BE2C (cell line): ENCODE results near the gene NDUFA8.

Source experiments
- DNase-seq: peaks from one replicate; pipeline ENCODE4 v3.0.0-alpha.2; 2020
- H3K27me3 ChIP-seq: fragments of 250-450 bp; sonication (Bioruptor Pico); 2 replicates; pipeline ENCODE4 v1.5.1; 2020; ENCODE audit warnings: mild to moderate bottlenecking
- H3K36me3 ChIP-seq: fragments of 250-450 bp; sonication (Bioruptor Pico); 2 replicates; pipeline ENCODE4 v1.5.1; 2020; ENCODE audit warnings: mild to moderate bottlenecking
- H3K4me1 ChIP-seq: fragments of 250-450 bp; sonication (Bioruptor Pico); 2 replicates; pipeline ENCODE4 v1.5.1; 2020
- H3K4me3 ChIP-seq: 2 replicates; pipeline ENCODE4 v1.5.1; 2011; ENCODE audit warnings: low read depth, low read length
- H3K9me3 ChIP-seq: fragments of 250-450 bp; sonication (Bioruptor Pico); 2 replicates; pipeline ENCODE4 v1.5.1; 2020
- TF ChIP-seq, protein P1 (sequence below): IDR thresholded peaks from 2 replicates; pipeline ENCODE4 v1.5.1; 2012; ENCODE audit warnings: mild to moderate bottlenecking, low read depth, low read length

NDUFA8 gene

DNA sequence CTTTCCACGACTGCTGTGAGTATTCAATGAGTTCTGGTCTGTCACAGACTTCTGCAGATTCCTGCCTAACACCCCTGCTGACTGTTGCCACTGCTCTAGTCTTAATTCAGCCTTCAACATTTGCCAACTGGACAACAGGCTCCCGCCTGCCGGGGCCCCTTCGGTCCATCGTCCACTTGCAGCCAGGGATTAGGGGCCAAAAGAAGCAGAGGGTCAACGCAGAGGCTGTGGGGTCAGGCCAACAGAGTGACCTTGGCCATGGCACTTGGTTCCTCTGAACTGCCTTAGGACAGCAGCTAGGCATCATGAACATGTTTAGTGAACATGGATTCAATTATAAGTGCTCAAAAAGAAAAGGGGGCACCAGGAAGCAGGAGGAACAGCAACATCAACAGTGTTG, 28.8 kb upstream of the NDUFA8 start:
- Histone ChIP-seq H3K27me3 (no peaks in the 10 kb centered on the region), H3K36me3 (no peaks in the 10 kb centered on the region), H3K4me3 (no peak overlapping the region), H3K9me3 (no peaks in the 10 kb centered on the region), H3K4me1 (no peaks in the 10 kb centered on the region)
- TF ChIP-seq, protein P1, sequence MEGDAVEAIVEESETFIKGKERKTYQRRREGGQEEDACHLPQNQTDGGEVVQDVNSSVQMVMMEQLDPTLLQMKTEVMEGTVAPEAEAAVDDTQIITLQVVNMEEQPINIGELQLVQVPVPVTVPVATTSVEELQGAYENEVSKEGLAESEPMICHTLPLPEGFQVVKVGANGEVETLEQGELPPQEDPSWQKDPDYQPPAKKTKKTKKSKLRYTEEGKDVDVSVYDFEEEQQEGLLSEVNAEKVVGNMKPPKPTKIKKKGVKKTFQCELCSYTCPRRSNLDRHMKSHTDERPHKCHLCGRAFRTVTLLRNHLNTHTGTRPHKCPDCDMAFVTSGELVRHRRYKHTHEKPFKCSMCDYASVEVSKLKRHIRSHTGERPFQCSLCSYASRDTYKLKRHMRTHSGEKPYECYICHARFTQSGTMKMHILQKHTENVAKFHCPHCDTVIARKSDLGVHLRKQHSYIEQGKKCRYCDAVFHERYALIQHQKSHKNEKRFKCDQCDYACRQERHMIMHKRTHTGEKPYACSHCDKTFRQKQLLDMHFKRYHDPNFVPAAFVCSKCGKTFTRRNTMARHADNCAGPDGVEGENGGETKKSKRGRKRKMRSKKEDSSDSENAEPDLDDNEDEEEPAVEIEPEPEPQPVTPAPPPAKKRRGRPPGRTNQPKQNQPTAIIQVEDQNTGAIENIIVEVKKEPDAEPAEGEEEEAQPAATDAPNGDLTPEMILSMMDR = no peak
- DNase-seq = no peak

DNA sequence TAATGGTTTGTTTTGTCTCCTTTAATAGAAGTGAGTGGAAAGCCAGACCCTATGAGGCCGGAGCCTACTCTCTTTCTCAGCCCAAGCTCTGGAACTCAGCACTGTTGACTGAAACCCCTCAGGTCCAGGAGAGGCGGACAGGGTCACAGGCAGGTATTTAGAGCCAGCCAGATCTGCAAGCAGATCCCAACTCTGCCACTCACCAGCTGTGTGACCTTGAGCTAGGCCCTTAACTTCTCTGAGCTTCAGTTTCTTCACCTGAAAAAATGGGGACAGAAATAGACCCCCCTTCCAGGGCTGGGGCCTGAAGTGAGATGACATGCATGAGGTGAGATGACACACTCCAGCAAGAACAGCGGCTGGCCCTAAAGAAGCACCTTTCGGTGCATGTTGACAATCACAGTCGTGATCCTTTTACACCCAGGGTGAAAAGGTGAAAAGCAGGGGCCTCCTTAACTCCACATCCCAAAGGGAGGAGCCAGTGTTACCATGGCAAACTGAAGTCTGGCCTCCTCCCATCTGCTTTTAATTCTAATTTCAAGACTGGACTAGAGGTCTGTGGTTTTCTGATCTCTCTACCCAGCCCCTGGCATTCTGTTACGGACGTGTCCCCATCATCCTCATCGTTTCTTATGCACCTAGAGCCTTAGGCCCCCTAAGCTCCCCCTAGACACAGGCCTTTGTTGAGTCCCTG, 27.3 kb upstream of the NDUFA8 start:
- TF ChIP-seq, protein P1 = no peak
- no peak for DNase-seq
- Histone ChIP-seq H3K27me3 (peaks cover 10% of the 10 kb centered on the region), H3K36me3 (no peaks in the 10 kb centered on the region), H3K4me1 (no peaks in the 10 kb centered on the region), H3K9me3 (no peaks in the 10 kb centered on the region), H3K4me3 (no peak overlapping the region)

DNA sequence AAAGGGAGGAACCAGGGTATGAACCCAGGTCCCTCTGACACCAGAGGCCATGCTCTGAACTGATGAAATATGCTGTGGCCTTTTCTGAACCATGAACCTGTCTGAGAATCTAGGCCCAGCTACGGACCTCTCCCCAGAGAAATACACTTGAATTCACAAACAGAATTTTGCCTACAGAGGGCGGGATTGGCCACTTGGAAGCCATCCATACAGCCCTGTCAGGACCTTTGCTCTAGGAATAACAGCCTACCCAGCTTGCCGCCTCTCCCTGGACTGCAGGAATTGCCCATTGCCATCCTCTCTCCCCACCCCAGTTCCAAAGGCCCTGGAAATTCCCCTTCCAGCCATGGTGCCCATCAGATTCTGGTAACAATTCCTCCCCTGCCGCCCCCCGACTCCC, 26.7 kb upstream of the NDUFA8 start:
- Histone ChIP-seq H3K36me3 (no peaks in the 10 kb centered on the region), H3K4me1 (no peaks in the 10 kb centered on the region), H3K4me3 (no peak overlapping the region), H3K27me3 (peaks cover 10% of the 10 kb centered on the region), H3K9me3 (no peaks in the 10 kb centered on the region)
- TF ChIP-seq, protein P1 = peak; percentile 10; the same call in 1 of the 2 replicates
- DNase-seq = no peak

DNA sequence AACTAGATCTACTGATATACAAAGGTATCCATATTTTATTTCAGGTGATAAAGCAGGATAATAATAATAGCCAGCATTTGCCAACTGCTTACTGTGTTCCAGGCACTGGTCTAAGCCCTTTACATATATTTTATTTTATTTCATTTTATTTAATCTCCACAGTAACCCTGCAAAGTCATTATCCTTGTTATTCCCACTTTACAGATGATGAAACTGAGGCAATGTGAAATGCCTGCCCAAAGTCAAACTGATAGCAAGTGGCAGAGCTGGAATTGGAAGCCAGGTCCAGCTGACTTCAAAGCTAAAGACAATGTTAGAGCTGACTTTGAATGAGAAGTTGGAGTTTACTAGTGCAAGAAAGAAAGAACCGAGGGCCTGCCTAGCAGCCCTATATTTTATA, 25.0 kb upstream of the NDUFA8 start:
- Histone ChIP-seq H3K9me3 (no peaks in the 10 kb centered on the region), H3K27me3 (peaks cover 10% of the 10 kb centered on the region), H3K4me1 (no peaks in the 10 kb centered on the region), H3K4me3 (no peak overlapping the region), H3K36me3 (no peaks in the 10 kb centered on the region)
- no peak for DNase-seq
- TF ChIP-seq, protein P1 = no peak

DNA sequence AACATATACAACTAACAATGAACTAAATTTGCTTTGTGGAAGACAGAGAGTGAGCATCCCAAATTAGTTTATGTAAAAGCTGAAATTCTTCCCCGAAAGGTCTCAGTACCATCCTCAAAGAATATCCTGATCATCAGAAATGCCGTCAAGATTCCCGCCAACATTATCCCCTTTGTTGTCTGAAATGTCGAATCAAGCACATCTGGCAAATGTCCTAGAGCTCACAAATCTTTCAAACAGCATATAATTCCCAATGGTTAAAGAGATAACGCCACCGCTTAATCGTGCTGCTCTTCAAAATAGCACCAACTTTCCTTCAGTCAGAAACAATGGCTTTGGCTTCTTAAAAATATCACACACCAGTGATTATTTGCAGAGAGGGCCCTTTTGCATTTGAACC, 23.9 kb upstream of the NDUFA8 start:
- H3K27me3 ChIP-seq = peaks cover 10% of the 10 kb centered on the region
- no peak overlapping the region for H3K4me3 ChIP-seq
- H3K36me3 ChIP-seq = no peaks in the 10 kb centered on the region
- TF ChIP-seq, protein P1 = no peak
- DNase-seq = no peak
- no peaks in the 10 kb centered on the region for H3K4me1 ChIP-seq
- no peaks in the 10 kb centered on the region for H3K9me3 ChIP-seq

DNA sequence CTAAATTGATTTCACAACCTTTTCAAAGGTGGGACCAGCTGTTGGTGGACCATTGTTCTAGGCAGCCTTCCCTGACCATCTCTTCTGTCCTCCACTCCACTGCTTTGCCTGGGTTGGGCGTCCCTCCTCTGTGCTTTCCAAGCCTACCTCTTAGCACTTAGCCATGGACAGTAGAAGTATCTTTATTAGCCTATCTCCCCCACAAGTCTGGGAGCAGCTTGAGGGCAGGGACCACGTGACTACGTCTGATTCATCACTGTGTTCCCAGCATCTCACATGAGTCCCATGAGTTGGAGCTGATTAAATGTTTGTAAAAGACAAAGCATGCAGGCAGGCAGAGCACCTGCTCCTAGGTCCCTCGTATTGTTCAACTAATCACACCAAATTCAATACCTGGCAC, 21.1 kb upstream of the NDUFA8 start:
- no peaks in the 10 kb centered on the region for H3K9me3 ChIP-seq
- no peaks in the 10 kb centered on the region for H3K4me1 ChIP-seq
- no peak overlapping the region for H3K4me3 ChIP-seq
- TF ChIP-seq, protein P1 = no peak
- H3K27me3 ChIP-seq = peaks cover 22% of the 10 kb centered on the region
- no peaks in the 10 kb centered on the region for H3K36me3 ChIP-seq
- peak; percentile 38 for DNase-seq
